GM23338 (cell line): Measurements from ENCODE around the gene KLK13. TPM values are rescaled to one million over a fixed set of nuclear protein-coding genes. Genes with fewer than 3 reads are reported as not detected.

Experiments used
- ETS1 ChIP-seq: IDR thresholded peaks from 2 replicates; pipeline ENCODE4 v1.6.1; 2016; ENCODE audit warnings: antibody characterized with exemption
- EZH2phosphoT487 ChIP-seq: fragments of 200-600 bp; sonication (generic); IDR thresholded peaks from one replicate; pipeline ENCODE4 v1.8.1; 2018; ENCODE audit warnings: antibody characterized with exemption; ENCODE audit not compliant: unreplicated experiment
- ZNF114 ChIP-seq: fragments of 250-450 bp; sonication (Bioruptor Pico); IDR thresholded peaks from 2 replicates; pipeline ENCODE4 v1.5.0; 2020; ENCODE audit warnings: mild to moderate bottlenecking, moderate library complexity
- ZNF331 ChIP-seq: fragments of 250-450 bp; sonication (Bioruptor Pico); IDR thresholded peaks from 2 replicates; pipeline ENCODE4 v1.5.0; 2020; ENCODE audit warnings: low read depth, mild to moderate bottlenecking, moderate library complexity
- ZNF462 ChIP-seq: fragments of 250-450 bp; sonication (Bioruptor Pico); IDR thresholded peaks from 2 replicates; pipeline ENCODE4 v1.5.0; 2020; ENCODE audit warnings: mild to moderate bottlenecking, moderate library complexity
- polyA plus RNA-seq: library from polyadenylated mRNA; unstranded; fragments of >200 nt; fragmentation: Nextera tagmentation; extraction: Ambion mirVana; gene quantifications from 2 replicates; pipeline ENCODE4 v1.2.1, GENCODE V29; 2016
- total RNA-seq: library from RNA; depleted of rRNA; stranded (reverse); fragments of >200 nt; shearing (Covaris generic); gene quantifications from 2 replicates; pipeline ENCODE4 v1.2.3, GENCODE V29; 2014
- TF ChIP-seq, protein P1 (sequence below): IDR thresholded peaks from one replicate; pipeline ENCODE4 v1.6.1; 2018; ENCODE audit warnings: antibody characterized with exemption; ENCODE audit not compliant: unreplicated experiment

The KLK13 gene
- total and polyA plus RNA-seq, 2 experiments from 2014 or later: 4.5 to 5.7 TPM

- TF ChIP-seq ZNF462 (CRISPR knock-in tag) (no peak), ETS1 (no peak), EZH2phosphoT487 (no peak), ZNF331 (CRISPR knock-in tag) (no peak), ZNF114 (CRISPR knock-in tag) (no peak)
- TF ChIP-seq, protein P1, sequence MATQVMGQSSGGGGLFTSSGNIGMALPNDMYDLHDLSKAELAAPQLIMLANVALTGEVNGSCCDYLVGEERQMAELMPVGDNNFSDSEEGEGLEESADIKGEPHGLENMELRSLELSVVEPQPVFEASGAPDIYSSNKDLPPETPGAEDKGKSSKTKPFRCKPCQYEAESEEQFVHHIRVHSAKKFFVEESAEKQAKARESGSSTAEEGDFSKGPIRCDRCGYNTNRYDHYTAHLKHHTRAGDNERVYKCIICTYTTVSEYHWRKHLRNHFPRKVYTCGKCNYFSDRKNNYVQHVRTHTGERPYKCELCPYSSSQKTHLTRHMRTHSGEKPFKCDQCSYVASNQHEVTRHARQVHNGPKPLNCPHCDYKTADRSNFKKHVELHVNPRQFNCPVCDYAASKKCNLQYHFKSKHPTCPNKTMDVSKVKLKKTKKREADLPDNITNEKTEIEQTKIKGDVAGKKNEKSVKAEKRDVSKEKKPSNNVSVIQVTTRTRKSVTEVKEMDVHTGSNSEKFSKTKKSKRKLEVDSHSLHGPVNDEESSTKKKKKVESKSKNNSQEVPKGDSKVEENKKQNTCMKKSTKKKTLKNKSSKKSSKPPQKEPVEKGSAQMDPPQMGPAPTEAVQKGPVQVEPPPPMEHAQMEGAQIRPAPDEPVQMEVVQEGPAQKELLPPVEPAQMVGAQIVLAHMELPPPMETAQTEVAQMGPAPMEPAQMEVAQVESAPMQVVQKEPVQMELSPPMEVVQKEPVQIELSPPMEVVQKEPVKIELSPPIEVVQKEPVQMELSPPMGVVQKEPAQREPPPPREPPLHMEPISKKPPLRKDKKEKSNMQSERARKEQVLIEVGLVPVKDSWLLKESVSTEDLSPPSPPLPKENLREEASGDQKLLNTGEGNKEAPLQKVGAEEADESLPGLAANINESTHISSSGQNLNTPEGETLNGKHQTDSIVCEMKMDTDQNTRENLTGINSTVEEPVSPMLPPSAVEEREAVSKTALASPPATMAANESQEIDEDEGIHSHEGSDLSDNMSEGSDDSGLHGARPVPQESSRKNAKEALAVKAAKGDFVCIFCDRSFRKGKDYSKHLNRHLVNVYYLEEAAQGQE: no peak
These were observed 34.3 kb downstream of the KLK13 start (continued) for GRCh38 chr19:51030631-51031030.
